HL-60 (cell line): ENCODE results near the gene C1QTNF3.

Experiments
- DNase-seq, 2 experiments: peaks; one replicate each; pipeline ENCODE4 v3.0.0-alpha.2; 2010 to 2020; ENCODE audit warnings: low read depth in 1 of 2, low spot score in 1 of 2
- H3K27ac ChIP-seq: fragments of 250-450 bp; sonication (Bioruptor Pico); replicated peaks from 2 replicates; pipeline ENCODE4 v1.5.1; 2020; ENCODE audit warnings: mild to moderate bottlenecking, moderate library complexity
- H3K27me3 ChIP-seq: fragments of 250-450 bp; sonication (Bioruptor Pico); 2 replicates; pipeline ENCODE4 v1.5.1; 2021; ENCODE audit warnings: mild to moderate bottlenecking, moderate library complexity; ENCODE audit not compliant: insufficient read depth, poor library complexity, severe bottlenecking
- H3K4me3 ChIP-seq: replicated peaks from 2 replicates; pipeline ENCODE4 v1.5.1; 2011; ENCODE audit warnings: mild to moderate bottlenecking, control low read depth, low read length; ENCODE audit not compliant: insufficient read depth
- GABPA ChIP-seq: IDR thresholded peaks from 2 replicates; pipeline ENCODE4 v1.6.1; 2012; ENCODE audit warnings: low read depth
- POLR2AphosphoS5 ChIP-seq: IDR thresholded peaks from 2 replicates; pipeline ENCODE4 v1.6.1; 2012; ENCODE audit warnings: low read depth
- SPI1 ChIP-seq: IDR thresholded peaks from 2 replicates; pipeline ENCODE4 v1.6.1; 2012; ENCODE audit warnings: low read depth, mild to moderate bottlenecking, borderline replicate concordance
- TF ChIP-seq, protein P1 (sequence below): IDR thresholded peaks from one replicate; pipeline ENCODE4 v1.5.1; 2011; ENCODE audit warnings: low read length, control low read depth, inconsistent platforms; ENCODE audit not compliant: insufficient read depth
- TF ChIP-seq, protein P2 (sequence below): IDR thresholded peaks from 2 replicates; pipeline ENCODE4 v1.6.1; 2012; ENCODE audit warnings: low read depth; ENCODE audit not compliant: insufficient replicate concordance

The C1QTNF3 gene

DNA sequence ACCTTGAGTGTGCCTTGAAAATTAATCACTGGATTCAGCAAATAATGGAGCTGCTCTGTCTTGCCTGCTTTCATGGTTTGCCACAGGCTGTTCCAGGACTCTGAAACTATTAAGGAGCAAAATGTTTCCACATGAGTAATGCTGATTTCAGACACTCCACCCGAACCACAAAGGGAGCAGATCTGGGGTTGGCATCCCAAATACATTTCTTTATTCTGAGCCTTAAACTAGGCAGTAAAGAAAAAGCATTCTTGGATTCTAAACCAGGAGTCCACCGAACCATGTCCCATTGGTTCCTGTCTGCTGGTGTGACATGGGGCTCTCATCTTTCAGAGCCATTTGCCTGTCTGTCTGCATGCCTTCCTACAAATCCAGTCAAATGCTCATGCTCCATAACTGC is 10.1 kb upstream of the C1QTNF3 start:
- DNase-seq, result no peak
- H3K27ac ChIP-seq, result no peak overlapping the region
- no peaks in the 10 kb centered on the region for H3K27me3 ChIP-seq
- H3K4me3 ChIP-seq, result no peak overlapping the region
- no peak for TF ChIP-seq POLR2AphosphoS5
- TF ChIP-seq SPI1, result no peak
- TF ChIP-seq GABPA, result no peak
- TF ChIP-seq, protein P1, sequence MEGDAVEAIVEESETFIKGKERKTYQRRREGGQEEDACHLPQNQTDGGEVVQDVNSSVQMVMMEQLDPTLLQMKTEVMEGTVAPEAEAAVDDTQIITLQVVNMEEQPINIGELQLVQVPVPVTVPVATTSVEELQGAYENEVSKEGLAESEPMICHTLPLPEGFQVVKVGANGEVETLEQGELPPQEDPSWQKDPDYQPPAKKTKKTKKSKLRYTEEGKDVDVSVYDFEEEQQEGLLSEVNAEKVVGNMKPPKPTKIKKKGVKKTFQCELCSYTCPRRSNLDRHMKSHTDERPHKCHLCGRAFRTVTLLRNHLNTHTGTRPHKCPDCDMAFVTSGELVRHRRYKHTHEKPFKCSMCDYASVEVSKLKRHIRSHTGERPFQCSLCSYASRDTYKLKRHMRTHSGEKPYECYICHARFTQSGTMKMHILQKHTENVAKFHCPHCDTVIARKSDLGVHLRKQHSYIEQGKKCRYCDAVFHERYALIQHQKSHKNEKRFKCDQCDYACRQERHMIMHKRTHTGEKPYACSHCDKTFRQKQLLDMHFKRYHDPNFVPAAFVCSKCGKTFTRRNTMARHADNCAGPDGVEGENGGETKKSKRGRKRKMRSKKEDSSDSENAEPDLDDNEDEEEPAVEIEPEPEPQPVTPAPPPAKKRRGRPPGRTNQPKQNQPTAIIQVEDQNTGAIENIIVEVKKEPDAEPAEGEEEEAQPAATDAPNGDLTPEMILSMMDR, result no peak
- TF ChIP-seq, protein P2, sequence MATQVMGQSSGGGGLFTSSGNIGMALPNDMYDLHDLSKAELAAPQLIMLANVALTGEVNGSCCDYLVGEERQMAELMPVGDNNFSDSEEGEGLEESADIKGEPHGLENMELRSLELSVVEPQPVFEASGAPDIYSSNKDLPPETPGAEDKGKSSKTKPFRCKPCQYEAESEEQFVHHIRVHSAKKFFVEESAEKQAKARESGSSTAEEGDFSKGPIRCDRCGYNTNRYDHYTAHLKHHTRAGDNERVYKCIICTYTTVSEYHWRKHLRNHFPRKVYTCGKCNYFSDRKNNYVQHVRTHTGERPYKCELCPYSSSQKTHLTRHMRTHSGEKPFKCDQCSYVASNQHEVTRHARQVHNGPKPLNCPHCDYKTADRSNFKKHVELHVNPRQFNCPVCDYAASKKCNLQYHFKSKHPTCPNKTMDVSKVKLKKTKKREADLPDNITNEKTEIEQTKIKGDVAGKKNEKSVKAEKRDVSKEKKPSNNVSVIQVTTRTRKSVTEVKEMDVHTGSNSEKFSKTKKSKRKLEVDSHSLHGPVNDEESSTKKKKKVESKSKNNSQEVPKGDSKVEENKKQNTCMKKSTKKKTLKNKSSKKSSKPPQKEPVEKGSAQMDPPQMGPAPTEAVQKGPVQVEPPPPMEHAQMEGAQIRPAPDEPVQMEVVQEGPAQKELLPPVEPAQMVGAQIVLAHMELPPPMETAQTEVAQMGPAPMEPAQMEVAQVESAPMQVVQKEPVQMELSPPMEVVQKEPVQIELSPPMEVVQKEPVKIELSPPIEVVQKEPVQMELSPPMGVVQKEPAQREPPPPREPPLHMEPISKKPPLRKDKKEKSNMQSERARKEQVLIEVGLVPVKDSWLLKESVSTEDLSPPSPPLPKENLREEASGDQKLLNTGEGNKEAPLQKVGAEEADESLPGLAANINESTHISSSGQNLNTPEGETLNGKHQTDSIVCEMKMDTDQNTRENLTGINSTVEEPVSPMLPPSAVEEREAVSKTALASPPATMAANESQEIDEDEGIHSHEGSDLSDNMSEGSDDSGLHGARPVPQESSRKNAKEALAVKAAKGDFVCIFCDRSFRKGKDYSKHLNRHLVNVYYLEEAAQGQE, result no peak

DNA sequence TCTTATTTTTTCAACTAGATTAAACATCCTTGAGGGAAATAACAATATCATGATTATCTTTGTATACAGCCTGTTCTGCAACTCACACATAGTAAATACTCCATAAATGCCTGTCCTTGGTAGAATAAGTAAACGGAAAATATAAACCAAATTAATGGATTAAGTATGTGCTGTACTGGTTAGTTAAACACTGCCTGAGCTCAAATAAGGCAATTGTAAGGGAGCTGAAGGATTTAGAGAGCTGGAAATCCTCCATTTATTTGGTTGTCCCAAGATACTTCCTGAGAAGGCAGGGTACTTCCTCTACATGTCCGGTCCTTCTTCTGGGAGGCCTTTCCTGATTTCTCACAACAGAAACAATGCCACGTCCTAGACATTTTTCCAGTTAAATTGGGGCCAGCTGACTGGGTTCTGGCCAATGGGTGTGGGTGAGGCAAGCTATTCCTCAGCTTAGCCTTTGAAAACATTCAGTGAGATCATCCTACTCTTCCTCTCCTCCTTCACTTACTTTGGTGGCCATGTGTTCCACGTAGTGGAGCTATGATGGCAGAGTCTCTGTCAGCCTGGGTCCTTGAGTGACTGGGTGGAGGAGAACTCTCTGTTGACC is 8.5 kb upstream of the C1QTNF3 start:
- Histone ChIP-seq H3K27me3 (no peaks in the 10 kb centered on the region), H3K27ac (no peak overlapping the region), H3K4me3 (no peak overlapping the region)
- TF ChIP-seq POLR2AphosphoS5, result no peak
- no peak for TF ChIP-seq SPI1
- no peak for TF ChIP-seq GABPA
- TF ChIP-seq, protein P2, result no peak
- TF ChIP-seq, protein P1, result no peak
- DNase-seq, result no peak

DNA sequence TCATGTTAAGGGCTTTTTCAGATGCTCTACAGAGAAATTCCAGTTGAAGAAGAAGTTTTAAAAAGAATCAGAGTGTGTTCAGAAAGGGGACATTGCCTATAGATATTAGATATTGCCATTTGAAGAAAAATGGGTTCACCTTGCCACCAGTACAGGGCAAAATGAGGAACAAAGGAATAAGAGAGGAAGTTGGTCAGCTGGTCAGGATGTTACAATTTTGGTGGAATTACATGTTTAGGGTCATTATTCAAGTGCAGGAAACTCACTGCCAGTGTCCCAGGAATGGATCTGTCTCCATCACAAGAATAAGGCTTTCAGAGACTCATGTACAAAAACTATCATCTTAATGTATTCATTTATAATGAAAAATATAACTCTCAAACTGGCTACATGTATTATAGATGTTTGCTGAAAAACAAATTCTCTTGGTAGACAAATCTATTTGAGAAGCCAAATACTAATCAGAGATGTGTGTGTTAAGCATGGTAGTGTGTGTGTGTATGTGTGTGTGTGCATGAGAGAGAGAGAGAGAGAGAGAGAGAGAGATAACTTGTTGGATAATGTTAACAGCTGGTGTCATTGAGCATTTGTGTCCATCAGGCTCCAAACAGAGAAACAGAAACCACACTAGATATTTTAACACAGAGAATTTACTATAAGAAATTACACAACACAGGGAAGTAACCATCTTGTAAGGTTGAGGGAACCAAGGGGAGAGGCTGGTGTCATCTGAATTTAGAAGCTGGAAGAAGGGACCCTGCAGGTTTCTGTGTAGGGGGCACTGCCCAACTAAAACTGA is 5.0 kb upstream of the C1QTNF3 start:
- Histone ChIP-seq H3K27ac (peak overlapping the region; percentile 34), H3K4me3 (no peak overlapping the region), H3K27me3 (no peaks in the 10 kb centered on the region)
- peak in 1 of 2 experiments; percentile 42 for DNase-seq
- TF ChIP-seq, protein P2, result no peak
- peak; percentile 74; the same call in 1 of the 2 replicates for TF ChIP-seq SPI1
